Measurements from ENCODE around the gene CD300LD.

DNA sequence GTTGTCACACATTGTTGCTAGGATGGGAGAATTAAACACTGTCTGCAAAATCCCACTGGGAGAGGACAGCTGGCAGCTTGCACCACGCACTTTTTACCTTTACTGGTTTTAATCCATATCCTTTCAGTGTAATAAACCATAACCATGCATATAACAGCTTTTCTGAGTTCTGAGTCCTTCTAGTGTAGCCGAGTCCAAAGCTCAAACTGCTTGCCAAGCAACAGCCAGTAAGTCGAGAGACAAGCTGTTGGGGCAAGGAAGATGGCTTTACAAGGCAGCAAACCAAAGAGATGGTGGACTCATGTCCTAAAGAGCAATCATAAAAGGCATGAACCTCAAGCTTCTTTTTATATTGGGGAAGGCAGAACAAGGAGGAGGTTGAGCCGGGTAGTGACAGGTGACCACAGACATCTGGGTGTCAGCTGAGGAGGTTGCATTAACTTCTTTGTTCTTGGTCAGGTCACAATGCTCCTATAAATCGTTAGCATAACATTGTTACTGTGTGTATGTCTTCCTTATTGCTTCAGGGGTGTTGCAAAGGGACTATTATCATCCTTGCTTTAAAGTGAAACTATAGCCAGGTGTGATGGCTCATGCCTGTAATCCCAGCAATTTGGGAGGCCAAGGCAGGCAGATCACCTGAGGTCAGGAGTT lies 17.5 kb downstream of the CD300LD start:
- TF ChIP-seq, protein P1, sequence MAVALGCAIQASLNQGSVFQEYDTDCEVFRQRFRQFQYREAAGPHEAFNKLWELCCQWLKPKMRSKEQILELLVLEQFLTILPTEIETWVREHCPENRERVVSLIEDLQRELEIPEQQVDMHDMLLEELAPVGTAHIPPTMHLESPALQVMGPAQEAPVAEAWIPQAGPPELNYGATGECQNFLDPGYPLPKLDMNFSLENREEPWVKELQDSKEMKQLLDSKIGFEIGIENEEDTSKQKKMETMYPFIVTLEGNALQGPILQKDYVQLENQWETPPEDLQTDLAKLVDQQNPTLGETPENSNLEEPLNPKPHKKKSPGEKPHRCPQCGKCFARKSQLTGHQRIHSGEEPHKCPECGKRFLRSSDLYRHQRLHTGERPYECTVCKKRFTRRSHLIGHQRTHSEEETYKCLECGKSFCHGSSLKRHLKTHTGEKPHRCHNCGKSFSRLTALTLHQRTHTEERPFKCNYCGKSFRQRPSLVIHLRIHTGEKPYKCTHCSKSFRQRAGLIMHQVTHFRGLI (tag by site-specific recombination; IDR thresholded peaks at IDR 0.05) = no peak
- TF ChIP-seq KLF9 (tag by site-specific recombination; IDR thresholded peaks at IDR 0.05; ENCODE audit: low read depth) (no peak), IKZF3 (tag by site-specific recombination; IDR thresholded peaks at IDR 0.05) (no peak), ZSCAN16 (tag by site-specific recombination; IDR thresholded peaks at IDR 0.05) (no peak), ZNF404 (tag by site-specific recombination; IDR thresholded peaks at IDR 0.05) (no peak), MEIS1 (CRISPR knock-in tag; IDR thresholded peaks at IDR 0.05; ENCODE audit: borderline replicate concordance) (no peak)
- TF ChIP-seq, protein P2, sequence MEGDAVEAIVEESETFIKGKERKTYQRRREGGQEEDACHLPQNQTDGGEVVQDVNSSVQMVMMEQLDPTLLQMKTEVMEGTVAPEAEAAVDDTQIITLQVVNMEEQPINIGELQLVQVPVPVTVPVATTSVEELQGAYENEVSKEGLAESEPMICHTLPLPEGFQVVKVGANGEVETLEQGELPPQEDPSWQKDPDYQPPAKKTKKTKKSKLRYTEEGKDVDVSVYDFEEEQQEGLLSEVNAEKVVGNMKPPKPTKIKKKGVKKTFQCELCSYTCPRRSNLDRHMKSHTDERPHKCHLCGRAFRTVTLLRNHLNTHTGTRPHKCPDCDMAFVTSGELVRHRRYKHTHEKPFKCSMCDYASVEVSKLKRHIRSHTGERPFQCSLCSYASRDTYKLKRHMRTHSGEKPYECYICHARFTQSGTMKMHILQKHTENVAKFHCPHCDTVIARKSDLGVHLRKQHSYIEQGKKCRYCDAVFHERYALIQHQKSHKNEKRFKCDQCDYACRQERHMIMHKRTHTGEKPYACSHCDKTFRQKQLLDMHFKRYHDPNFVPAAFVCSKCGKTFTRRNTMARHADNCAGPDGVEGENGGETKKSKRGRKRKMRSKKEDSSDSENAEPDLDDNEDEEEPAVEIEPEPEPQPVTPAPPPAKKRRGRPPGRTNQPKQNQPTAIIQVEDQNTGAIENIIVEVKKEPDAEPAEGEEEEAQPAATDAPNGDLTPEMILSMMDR (tag by site-specific recombination; IDR thresholded peaks at IDR 0.05) = no peak
- TF ChIP-seq, protein P3, sequence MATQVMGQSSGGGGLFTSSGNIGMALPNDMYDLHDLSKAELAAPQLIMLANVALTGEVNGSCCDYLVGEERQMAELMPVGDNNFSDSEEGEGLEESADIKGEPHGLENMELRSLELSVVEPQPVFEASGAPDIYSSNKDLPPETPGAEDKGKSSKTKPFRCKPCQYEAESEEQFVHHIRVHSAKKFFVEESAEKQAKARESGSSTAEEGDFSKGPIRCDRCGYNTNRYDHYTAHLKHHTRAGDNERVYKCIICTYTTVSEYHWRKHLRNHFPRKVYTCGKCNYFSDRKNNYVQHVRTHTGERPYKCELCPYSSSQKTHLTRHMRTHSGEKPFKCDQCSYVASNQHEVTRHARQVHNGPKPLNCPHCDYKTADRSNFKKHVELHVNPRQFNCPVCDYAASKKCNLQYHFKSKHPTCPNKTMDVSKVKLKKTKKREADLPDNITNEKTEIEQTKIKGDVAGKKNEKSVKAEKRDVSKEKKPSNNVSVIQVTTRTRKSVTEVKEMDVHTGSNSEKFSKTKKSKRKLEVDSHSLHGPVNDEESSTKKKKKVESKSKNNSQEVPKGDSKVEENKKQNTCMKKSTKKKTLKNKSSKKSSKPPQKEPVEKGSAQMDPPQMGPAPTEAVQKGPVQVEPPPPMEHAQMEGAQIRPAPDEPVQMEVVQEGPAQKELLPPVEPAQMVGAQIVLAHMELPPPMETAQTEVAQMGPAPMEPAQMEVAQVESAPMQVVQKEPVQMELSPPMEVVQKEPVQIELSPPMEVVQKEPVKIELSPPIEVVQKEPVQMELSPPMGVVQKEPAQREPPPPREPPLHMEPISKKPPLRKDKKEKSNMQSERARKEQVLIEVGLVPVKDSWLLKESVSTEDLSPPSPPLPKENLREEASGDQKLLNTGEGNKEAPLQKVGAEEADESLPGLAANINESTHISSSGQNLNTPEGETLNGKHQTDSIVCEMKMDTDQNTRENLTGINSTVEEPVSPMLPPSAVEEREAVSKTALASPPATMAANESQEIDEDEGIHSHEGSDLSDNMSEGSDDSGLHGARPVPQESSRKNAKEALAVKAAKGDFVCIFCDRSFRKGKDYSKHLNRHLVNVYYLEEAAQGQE (tag by site-specific recombination; IDR thresholded peaks at IDR 0.05) = no peak

Measured in HEK293 (cell line).